Embryonic facial prominence (tissue), 1 donor: ENCODE data around the gene SLC26A9.

Experiments
- DNase-seq: peaks from one replicate; pipeline ENCODE4 v3.0.0-alpha.2; 2016; ENCODE audit errors: extremely low spot score

Gene SLC26A9, protein sequence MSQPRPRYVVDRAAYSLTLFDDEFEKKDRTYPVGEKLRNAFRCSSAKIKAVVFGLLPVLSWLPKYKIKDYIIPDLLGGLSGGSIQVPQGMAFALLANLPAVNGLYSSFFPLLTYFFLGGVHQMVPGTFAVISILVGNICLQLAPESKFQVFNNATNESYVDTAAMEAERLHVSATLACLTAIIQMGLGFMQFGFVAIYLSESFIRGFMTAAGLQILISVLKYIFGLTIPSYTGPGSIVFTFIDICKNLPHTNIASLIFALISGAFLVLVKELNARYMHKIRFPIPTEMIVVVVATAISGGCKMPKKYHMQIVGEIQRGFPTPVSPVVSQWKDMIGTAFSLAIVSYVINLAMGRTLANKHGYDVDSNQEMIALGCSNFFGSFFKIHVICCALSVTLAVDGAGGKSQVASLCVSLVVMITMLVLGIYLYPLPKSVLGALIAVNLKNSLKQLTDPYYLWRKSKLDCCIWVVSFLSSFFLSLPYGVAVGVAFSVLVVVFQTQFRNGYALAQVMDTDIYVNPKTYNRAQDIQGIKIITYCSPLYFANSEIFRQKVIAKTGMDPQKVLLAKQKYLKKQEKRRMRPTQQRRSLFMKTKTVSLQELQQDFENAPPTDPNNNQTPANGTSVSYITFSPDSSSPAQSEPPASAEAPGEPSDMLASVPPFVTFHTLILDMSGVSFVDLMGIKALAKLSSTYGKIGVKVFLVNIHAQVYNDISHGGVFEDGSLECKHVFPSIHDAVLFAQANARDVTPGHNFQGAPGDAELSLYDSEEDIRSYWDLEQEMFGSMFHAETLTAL

DNA sequence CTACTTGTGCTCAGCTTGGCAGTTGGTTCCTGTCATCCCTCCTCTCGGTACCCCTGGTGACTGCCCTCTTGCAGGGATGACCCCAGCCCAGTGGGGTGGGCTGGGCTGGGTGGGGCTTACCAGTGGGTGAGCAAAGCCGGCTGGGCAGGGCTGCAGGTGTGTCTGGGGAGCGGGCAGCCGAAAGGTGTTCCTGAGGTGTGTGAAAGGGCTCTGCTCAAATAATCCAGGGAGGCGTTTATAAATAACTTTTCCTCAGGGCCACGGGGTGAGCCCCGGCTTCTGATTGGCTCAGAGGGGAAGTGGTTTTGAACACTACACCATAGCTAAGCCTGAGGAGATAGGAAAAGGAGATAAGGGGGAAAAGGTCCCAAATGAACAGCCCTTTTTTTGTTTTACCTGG, at the start of gene SLC26A9:
Gene SLC26A9, minus strand, starts transcription at position 212 of the 400 bp plus-strand sequence. CDS start 7,636 bp downstream, outside the sequence.
- DNase-seq, result no peak

DNA sequence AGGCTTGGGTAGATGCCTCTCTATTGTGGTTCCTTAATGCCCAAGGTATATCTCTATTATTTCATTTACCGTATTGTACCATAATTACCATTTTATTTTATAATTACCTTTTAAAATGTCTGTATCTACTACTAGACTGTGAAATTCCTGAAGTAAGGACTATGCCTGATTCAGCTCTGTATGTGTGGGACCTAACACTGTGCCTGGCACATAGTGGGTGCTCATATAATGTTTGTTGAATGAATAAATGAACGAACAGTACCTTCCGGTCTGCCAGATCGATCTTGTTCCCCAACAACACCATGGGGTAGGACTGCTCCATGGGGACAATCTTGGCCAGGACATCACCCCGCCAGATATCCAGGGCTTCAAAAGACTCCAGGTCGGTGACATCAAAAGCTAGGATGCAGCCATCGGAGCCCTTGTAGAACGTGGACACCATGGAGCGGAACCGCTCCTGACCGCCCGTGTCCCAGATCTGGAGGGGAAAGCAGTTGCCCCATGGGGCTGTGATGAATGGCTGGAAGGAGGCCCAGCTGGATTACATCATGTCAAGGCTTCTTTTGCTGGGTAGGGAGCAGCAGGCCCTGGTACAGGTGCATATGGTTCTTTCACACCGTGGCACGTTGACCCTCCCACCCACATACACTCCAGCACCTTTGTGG, 49.1 kb upstream of the SLC26A9 start:
- DNase-seq, result no peak

- DNase-seq, result no peak
Observed at GRCh38 chr1:205991237-205991636, 48.0 kb upstream of the SLC26A9 start.

- DNase-seq, result no peak
Observed at GRCh38 chr1:205990226-205990625, 47.0 kb upstream of the SLC26A9 start.

DNA sequence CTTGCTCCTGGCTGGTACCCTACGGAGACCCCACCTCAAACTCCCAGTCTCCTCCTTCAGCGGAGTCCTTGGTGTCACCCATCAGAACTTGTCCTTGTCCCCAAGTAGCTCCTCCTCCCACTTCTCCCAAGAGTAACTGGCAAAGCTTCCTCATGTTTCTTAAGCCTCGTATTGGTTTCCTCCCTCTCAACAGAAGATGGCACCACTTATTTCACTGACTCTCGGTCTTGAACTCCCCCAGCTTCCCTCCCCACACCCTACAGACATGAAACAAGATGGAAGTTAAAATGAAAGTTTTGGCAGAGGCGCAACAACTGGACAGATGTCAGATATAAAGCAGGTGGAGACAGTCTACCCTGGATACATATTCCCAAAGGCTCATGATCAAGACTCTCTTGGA, 46.5 kb upstream of the SLC26A9 start:
- no peak for DNase-seq

GRCh38 chr1:205988585-205988995, 45.3 kb upstream of the SLC26A9 start:
- no peak for DNase-seq

DNA sequence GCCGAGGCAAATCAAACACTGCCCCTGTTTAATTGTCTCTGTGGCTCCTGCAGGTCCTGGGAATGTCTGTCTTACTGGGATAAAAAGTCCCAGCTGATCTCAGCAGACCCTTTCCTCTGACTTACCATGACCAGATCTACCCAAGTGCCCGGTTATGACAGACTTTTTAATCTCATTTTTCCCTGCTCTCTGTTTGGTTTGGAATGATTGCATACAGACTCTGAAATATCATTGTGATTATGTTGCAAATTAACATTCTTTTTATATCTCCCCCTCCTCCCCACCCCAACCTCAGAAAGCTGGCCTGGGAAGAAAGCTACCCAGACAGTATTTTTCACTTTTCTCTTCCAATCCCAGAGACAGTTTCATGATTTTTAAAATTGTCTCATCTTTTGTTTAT, 43.6 kb upstream of the SLC26A9 start:
- no peak for DNase-seq

DNA sequence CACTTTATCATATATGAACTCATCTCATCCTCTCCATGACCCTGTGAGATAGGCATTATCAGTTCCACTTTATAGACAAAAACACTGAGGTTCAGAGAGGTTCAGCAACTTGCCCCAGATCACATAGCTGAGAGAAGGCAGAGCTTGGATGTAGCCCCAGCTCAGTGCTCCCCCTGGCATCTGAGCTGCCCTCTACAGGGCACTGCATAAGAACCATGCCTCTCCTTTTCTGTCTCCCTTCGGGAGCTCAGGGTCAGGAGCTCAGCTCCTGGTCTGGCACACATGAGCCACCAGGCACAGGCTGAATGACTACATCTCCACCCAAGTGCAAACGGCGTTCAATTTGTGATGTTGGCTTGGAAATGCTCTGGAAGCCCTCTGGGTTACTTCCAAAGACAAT, 43.0 kb upstream of the SLC26A9 start:
- no peak for DNase-seq

- DNase-seq, result no peak
Observed at GRCh38 chr1:205985330-205986005, 42.2 kb upstream of the SLC26A9 start.

DNA sequence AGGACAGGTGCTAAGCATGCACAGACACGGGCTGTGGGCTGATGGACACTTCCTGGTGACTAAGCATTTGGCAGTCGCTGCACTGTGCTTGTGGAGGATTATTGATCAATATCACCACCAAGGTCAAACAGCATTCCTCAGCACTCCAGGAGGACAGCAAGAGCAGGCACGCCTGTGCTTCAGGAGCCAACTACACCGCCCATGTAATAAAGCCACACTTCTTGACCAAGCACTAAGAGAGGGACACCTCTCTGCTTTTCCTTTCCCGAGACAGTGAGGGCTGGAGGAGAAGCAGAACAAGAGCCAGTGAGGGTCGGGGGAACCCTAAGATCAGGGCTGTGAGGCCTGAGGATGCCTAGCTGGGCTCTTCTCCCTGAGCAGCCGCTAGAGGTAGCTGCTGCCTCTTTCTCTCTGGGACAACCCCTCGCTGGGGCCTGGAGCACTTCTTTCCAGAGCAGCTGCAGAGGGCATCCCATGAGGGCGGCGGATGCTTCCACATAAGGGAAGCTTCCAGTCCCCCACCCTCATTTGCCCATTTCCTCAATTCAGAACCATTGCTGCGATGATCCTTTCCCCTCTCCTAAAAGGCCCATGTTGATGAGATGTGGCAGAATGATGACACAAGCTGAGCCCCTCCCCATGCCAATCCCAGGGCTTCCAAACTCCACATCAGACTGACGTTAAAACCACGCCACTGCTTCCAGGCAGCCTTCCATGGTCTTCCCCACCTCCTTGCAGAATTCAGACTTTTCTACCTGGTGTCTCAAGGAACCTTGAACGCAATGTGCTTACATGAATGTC, 40.9 kb upstream of the SLC26A9 start:
- no peak for DNase-seq

DNA sequence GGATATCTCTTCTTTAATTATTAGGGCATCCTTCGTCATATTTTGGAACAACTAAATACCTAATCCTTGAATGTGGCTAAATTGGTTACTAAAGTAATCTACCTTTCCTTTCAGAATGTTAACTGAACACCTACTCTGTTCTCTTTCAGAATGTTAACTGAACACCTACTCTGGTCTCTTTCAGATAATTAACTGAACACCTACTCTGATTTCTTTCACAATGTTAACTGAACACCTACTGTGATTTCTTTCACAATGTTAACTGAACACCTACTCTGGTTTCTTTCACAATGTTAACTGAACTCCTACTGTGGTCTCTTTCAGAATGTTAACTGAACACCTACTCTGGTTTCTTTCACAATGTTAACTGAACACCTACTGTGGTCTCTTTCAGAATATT, 38.0 kb upstream of the SLC26A9 start:
- DNase-seq, result no peak

GRCh38 chr1:205980237-205980870, 37.1 kb upstream of the SLC26A9 start:
- no peak for DNase-seq

DNA sequence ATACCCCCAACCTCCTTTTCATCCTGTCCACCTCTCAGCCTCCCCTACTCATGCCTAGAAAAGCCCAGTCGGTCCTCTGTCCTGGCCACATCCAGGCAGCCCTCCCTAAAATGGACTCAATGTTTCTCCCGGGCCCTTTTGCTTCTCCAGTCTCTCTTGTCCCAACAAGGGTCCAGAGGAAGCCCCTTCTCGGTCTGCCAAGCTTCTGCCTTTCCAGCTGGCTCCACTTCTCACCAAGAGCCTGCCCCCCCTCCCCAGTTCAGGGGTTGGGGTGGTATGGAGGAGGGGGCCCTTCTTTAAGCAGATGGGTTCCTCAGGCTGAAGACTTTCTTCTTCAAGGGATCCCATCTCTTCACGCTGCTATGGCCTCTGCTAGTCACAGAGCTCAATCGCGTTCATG, 36.0 kb upstream of the SLC26A9 start:
- no peak for DNase-seq

DNA sequence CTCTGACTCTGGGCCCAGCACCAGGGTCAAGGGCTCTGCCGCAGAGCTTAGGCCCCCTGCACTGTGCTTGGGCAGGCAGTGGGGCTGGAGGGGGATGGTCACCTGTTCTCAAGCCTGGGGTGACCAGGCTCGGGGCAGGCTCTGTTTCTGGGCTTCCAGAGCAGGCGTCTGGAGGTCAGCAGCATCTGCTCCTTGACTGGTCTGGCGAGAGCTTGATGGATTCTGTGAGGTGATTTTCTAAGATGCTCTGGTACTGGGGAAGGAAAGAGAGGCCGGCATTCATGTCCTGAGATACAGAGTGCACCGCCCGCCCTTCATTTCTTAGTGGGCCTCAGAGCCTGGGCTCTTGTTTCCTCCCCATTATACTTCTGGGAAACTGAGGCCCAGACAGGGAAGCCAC, 35.4 kb upstream of the SLC26A9 start:
- DNase-seq, result no peak

- peak; percentile 59 for DNase-seq
Observed at GRCh38 chr1:205977402-205978014, 34.3 kb upstream of the SLC26A9 start.

DNA sequence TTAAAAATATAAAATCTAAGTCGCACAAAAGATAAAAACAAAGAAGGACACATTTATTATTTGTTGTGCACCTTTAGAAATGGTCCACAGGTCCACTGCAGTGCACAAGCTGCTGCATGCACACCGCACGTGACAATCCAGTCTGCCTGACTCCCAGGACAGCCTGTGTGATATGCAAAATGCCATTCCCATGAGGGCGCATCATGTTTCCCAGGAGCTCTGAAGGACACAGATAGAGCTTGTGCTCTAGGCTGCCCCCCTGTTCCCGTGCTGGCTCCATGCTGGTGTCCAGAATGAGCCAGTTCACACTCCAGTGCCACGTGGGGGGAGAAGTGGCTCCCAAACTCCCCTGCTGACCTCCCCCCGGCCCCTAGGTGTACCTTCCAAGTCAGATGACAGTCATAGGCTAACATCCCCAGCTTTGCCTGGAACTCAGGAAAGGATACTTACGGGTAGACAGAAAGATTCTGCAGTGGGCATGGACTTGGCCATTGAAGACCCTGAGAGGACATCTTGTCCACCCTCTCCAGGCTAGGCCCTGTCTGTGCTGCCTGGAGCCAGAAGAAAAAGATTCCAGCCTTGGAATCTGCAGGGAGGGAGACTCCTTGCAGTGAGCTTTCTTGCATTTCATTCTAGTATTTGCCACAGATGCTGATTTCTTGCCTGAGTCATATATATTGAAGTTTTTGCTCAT, 33.6 kb upstream of the SLC26A9 start:
- no peak for DNase-seq

- DNase-seq, result no peak
Observed at GRCh38 chr1:205976036-205976435, 32.8 kb upstream of the SLC26A9 start.

DNA sequence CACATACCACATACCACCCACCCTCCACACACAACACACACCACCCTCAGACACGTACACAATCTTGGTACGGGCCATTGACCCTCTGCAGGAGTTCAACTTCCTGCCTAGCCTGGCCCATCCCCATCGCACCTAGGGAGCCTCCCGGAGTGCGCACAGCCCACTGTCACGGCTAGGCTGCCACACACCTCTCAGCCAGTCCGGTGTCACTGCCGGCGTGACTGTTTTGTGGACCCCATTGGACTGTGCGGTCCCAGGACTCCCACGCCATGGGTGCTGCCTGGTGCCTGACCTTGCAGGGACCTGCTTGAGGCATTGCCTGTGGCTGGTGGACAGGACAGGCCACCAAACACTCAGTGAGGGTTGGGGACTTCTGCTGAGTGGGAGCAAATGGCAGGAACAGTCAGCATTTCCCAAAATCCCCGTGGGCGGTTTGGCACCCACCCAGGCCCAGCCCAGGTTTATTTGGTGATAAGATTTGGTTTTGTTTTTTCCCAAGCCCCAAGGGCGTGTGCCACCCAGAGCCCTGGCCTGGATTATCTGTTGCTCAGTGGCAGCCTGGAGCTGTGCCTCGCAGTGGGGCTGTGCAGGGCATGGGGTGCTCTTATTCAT, 32.2 kb upstream of the SLC26A9 start:
- DNase-seq, result no peak

DNA sequence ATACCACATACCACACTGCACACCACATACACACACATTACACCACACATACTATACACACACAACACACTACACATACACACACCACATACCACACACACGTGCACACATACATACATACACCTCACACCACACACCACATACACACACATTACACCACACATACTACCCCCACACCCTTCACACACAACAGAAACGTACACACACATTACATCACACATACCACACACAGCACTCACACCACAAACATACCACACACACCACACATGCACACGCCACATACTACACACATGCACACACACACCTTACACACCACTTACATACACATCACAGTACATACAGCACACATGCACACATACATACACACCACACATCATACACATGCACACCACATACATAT, 31.5 kb upstream of the SLC26A9 start:
- no peak for DNase-seq
